Endothelial cell of umbilical vein (primary cell): ENCODE measurements around the gene SENP6. TPM values are rescaled to one million over a fixed set of nuclear protein-coding genes. Genes with fewer than 3 reads are reported as not detected.

Experiments used
- BruUV-seq: library from RNA; stranded (reverse); fragments of 400-500 nt; replicated peaks from 2 replicates; lab custom pipeline; 2021; lab: Mats Ljungman, UMichigan
- CTCF ChIA-PET: fragments of 300-600, 350-600 bp; sonication (Branson Sonifier 250); formaldehyde crosslinking; loops from one replicate; lab custom pipeline; 2021; ENCODE audit warnings: antibody characterized with exemption, inconsistent platforms; lab: Charles Lee
- POLR2A ChIA-PET: fragments of 300-600, 350-600 bp; sonication (Branson Sonifier 250); formaldehyde crosslinking; loops from one replicate; lab custom pipeline; 2021; ENCODE audit warnings: antibody characterized with exemption, inconsistent platforms; lab: Charles Lee
- DNase-seq: peaks from one replicate; pipeline ENCODE4 v3.0.0-alpha.2; 2011; ENCODE audit warnings: low read depth, low spot score
- FAIRE-seq: peaks from 2 replicates; lab custom pipeline; 2011; peaks lifted over from hg19 to GRCh38; lab: Jason Lieb, UNC
- H2AFZ ChIP-seq: 2 replicates; pipeline ENCODE4 v1.6.0; 2012; ENCODE audit warnings: low read depth, low read length, control low read depth, inconsistent platforms
- H3K27ac ChIP-seq: 2 replicates; pipeline ENCODE4 v1.5.1; 2011; ENCODE audit warnings: low read depth, mild to moderate bottlenecking, control low read depth, low read length, moderate library complexity; ENCODE audit not compliant: insufficient read depth
- H3K27me3 ChIP-seq, 2 experiments: 2 replicates each; pipeline versions ENCODE4 v1.6.0 to v1.6.1; 2011; ENCODE audit warnings: low read length in 2 of 2, mixed read lengths in 1 of 2; ENCODE audit not compliant: control insufficient read depth in 2 of 2, insufficient read depth in 2 of 2
- H3K36me3 ChIP-seq, 2 experiments: 2 replicates in 1 of 2; 3 replicates in 1 of 2; pipeline ENCODE4 v1.5.1; 2011; ENCODE audit warnings: low read length in 2 of 2, mild to moderate bottlenecking in 1 of 2, moderate library complexity in 1 of 2; ENCODE audit not compliant: control insufficient read depth in 2 of 2, insufficient read depth in 2 of 2; ENCODE audit errors: extremely low read depth in 1 of 2
- H3K4me1 ChIP-seq: 3 replicates; pipeline ENCODE4 v1.5.1; 2011; ENCODE audit warnings: mild to moderate bottlenecking, low read length; ENCODE audit not compliant: control insufficient read depth, insufficient read depth; ENCODE audit errors: extremely low read depth
- H3K4me2 ChIP-seq: 2 replicates; pipeline ENCODE4 v1.6.1; 2011; ENCODE audit warnings: low read length, control low read depth, mixed read lengths; ENCODE audit not compliant: insufficient read depth
- H3K4me3 ChIP-seq, 3 experiments: fragments of 200-600 bp in 1 of 3; sonication (generic), shearing (Covaris generic) in 1 of 3; replicated peaks in 1 of 3; 2 replicates each; pipeline ENCODE4 v1.5.1; 2011 to 2016; ENCODE audit warnings: control low read depth in 3 of 3, low read length in 3 of 3, mild to moderate bottlenecking in 2 of 3, inconsistent platforms in 1 of 3, low read depth in 1 of 3, moderate library complexity in 1 of 3; ENCODE audit not compliant: insufficient read depth in 1 of 3
- H3K79me2 ChIP-seq: 2 replicates; pipeline ENCODE4 v1.6.0; 2012; ENCODE audit warnings: low read length, inconsistent platforms; ENCODE audit not compliant: control insufficient read depth, insufficient read depth
- H3K9ac ChIP-seq: replicated peaks from 2 replicates; pipeline ENCODE3; 2011; ENCODE audit warnings: low read length, control low read depth; ENCODE audit not compliant: insufficient read depth; ENCODE audit errors: extremely low read depth
- H3K9me1 ChIP-seq: replicated peaks from 3 replicates; pipeline ENCODE4 v1.6.0; 2011; ENCODE audit warnings: mild to moderate bottlenecking, low read length; ENCODE audit not compliant: control insufficient read depth, insufficient read depth; ENCODE audit errors: extremely low read depth
- H3K9me3 ChIP-seq: replicated peaks from 2 replicates; pipeline ENCODE4 v1.5.1; 2012; ENCODE audit warnings: low read length, inconsistent platforms; ENCODE audit not compliant: control insufficient read depth, insufficient read depth
- H4K20me1 ChIP-seq: replicated peaks from 2 replicates; pipeline ENCODE3; 2011; ENCODE audit warnings: mild to moderate bottlenecking, low read length; ENCODE audit not compliant: control insufficient read depth, insufficient read depth; ENCODE audit errors: extremely low read depth
- CTCF ChIP-seq, 2 donors: IDR thresholded peaks; 1 replicate in 1 of 2; 2 replicates in 1 of 2; pipeline ENCODE4 v1.5.1; 2011; ENCODE audit warnings: low read length in 2 of 2, mild to moderate bottlenecking in 2 of 2, moderate library complexity in 2 of 2, control low read depth in 1 of 2, inconsistent platforms in 1 of 2, low read depth in 1 of 2; ENCODE audit not compliant: insufficient read depth in 1 of 2; ENCODE audit errors: extremely low read depth in 1 of 2
- EZH2 ChIP-seq: IDR thresholded peaks from 2 replicates; pipeline ENCODE4 v1.6.1; 2012; ENCODE audit warnings: borderline replicate concordance, low read depth, mild to moderate bottlenecking, moderate library complexity, low read length, inconsistent platforms; ENCODE audit not compliant: severe bottlenecking
- FOS ChIP-seq: IDR thresholded peaks from 2 replicates; pipeline ENCODE4 v1.6.1; 2011; ENCODE audit warnings: mild to moderate bottlenecking, low read length, moderate library complexity, borderline replicate concordance; ENCODE audit not compliant: insufficient read depth
- GATA2 ChIP-seq: IDR thresholded peaks from 2 replicates; pipeline ENCODE4 v1.7.0; 2011; ENCODE audit warnings: low read depth, mild to moderate bottlenecking, moderate library complexity, mixed read lengths, low read length; ENCODE audit not compliant: insufficient read length, insufficient read depth
- JUN ChIP-seq: IDR thresholded peaks from 2 replicates; pipeline ENCODE4 v1.6.1; 2011; ENCODE audit warnings: borderline replicate concordance, low read depth; ENCODE audit not compliant: insufficient read length, insufficient read depth
- MYC ChIP-seq: IDR thresholded peaks from one replicate; pipeline ENCODE4 v1.6.1; 2011; ENCODE audit warnings: mild to moderate bottlenecking, low read depth, low read length
- POLR2A ChIP-seq: IDR thresholded peaks from 2 replicates; pipeline ENCODE4 v1.6.1; 2012; ENCODE audit warnings: low read depth, mild to moderate bottlenecking, control low read depth, low read length
- POLR2AphosphoS5 ChIP-seq: IDR thresholded peaks from 2 replicates; pipeline ENCODE4 v1.6.1; 2012; ENCODE audit warnings: low read depth, mild to moderate bottlenecking, control low read depth, low read length, moderate library complexity; ENCODE audit not compliant: insufficient read depth
- dilution Hi-C: fragments of 300-500 bp; cut with MboI; formaldehyde crosslinking; loops from one replicate; pipeline ENCODE4 v1.15.0; 2019; ENCODE audit warnings: low sequenced_read_pairs; ENCODE audit not compliant: extremely low pct_ligation_motif_present
- intact Hi-C: fragments of 100-400 bp; cut with micrococcal nuclease; formaldehyde crosslinking; loops from one replicate; pipeline ENCODE4 v1.10.0; 2022
- polyA plus RNA-seq, 4 experiments: library from polyadenylated mRNA; depleted of rRNA in 3 of 4; stranded (reverse) in 3 of 4; unstranded in 1 of 4; fragments of >200 nt; gene quantifications; 2 replicates each; pipeline versions ENCODE4 v1.2.1 to v1.2.3, GENCODE V29; 2011 to 2012; ENCODE audit warnings: missing spikeins in 1 of 4
- total RNA-seq: library from RNA; stranded (reverse); gene quantifications from 2 replicates; pipeline ENCODE4 v1.2.3, GENCODE V29; 2021
- TF ChIP-seq, protein P1 (sequence below): IDR thresholded peaks from 2 replicates; pipeline ENCODE4 v1.6.1; 2011; ENCODE audit not compliant: insufficient read depth, insufficient read length

SENP6 gene
- total and polyA plus RNA-seq, 2 donors (not counting 3 experiments of a cell fraction or from before 2014, with no cell fraction given): 11.5 to 99.1 TPM

DNA sequence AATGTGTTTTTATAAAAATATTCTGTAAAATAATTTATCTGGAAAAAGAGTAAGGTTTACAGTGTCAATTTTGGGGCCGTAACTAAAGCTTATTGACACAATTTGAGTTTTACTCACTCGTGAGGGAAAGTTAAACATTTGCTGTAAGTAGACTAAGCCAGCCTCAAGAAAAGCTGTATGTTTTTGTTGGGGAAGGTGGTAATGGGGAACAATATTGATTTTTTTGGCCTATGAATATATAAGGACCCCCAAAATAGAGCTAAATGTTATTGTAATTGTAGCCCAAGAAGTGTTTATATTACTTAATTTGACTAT, 1.4 kb downstream of the SENP6 start:
- Histone ChIP-seq H3K79me2 (peaks cover 69% of the 10 kb centered on the region), H3K4me1 (peaks cover 11% of the 10 kb centered on the region), H3K9me3 (no peaks in the 10 kb centered on the region), H3K4me2 (peak overlapping the region; percentile 97), H3K27ac (peak overlapping the region; percentile 95), H4K20me1 (peaks cover 4% of the 10 kb centered on the region), H3K36me3 (no peaks in the 10 kb centered on the region), H3K4me3 (peak overlapping the region; percentile 85 to 98 (median 95)), H2AFZ (no peak overlapping the region), H3K9ac (peak overlapping the region; percentile 92), H3K27me3 (no peaks in the 10 kb centered on the region), H3K9me1 (no peaks in the 10 kb centered on the region)
- no peak for TF ChIP-seq POLR2A
- TF ChIP-seq, protein P1, sequence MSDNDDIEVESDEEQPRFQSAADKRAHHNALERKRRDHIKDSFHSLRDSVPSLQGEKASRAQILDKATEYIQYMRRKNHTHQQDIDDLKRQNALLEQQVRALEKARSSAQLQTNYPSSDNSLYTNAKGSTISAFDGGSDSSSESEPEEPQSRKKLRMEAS: no peak
- TF ChIP-seq FOS: no peak
- ChIA-PET CTCF (interaction anchor here (1.8 kb wide), 1 partner anchor 336 kb away, joined by 5 read pairs; no protein-coding TSS in a partner anchor), POLR2A (interaction anchor here (0.6 kb wide), 1 partner anchor 68 kb away, joined by 3 read pairs; no protein-coding TSS in a partner anchor)
- dilution Hi-C loops: no loop called here
- TSS peak; percentile 26 for BruUV-seq
- FAIRE-seq (no peak), DNase-seq (peak; percentile 47)
- intact Hi-C loops: loop anchor here (5.0 kb wide), 1 partner anchor 149 kb away; no protein-coding TSS in a partner anchor

DNA sequence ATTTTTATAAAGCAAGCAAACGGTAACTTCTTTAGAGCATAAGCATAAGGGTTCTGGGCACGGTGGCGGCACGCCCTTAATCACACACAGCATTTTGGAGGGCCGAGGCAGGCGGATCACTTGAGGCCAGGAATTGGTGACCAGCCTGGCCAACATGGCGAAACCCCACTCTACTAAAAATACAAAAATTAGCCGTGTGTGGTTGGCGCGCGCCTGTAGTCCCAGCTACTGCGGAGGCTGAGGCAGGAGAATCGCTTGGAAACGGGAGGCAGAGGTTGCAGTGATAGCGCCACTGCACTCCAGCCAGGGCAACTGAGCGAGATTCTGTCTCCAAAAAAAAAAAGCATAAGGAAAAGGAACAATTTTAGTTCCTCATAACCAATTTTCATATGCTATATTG, 2.6 kb downstream of the SENP6 start:
- H3K9ac ChIP-seq: no peak overlapping the region
- H3K79me2 ChIP-seq: peaks cover 81% of the 10 kb centered on the region
- intact Hi-C loops: loop anchor here (5.0 kb wide), 1 partner anchor 148 kb away; no protein-coding TSS in a partner anchor
- ChIA-PET CTCF (interaction anchor here (1.8 kb wide), 1 partner anchor 337 kb away, joined by 5 read pairs; no protein-coding TSS in a partner anchor), POLR2A (no interaction called here)
- BruUV-seq: no TSS peak
- dilution Hi-C loops: no loop called here
- peaks cover 21% of the 10 kb centered on the region for H3K4me1 ChIP-seq
- H3K9me3 ChIP-seq: no peaks in the 10 kb centered on the region
- DNase-seq (no peak), FAIRE-seq (no peak)
- H3K36me3 ChIP-seq: no peaks in the 10 kb centered on the region
- H3K4me2 ChIP-seq: peak overlapping the region; percentile 97
- TF ChIP-seq CTCF (IDR thresholded peaks at IDR 0.05; ENCODE audit: extremely low read depth in 1 of 2, insufficient read depth in 1 of 2, low read depth in 1 of 2, low read length in 2 of 2) (no peak), MYC (no peak), JUN (no peak), FOS (no peak), GATA2 (no peak), EZH2 (no peak), POLR2A (no peak), POLR2AphosphoS5 (no peak)
- TF ChIP-seq, protein P1: no peak
- peak overlapping the region in 1 of 3 experiments; percentile 95 for H3K4me3 ChIP-seq
- no peaks in the 10 kb centered on the region for H3K27me3 ChIP-seq
- H4K20me1 ChIP-seq: peaks cover 11% of the 10 kb centered on the region
- H3K27ac ChIP-seq: no peak overlapping the region
- H3K9me1 ChIP-seq: no peaks in the 10 kb centered on the region
- no peak overlapping the region for H2AFZ ChIP-seq
